ENCODE results near the gene AARSD1.
"Not testable (repeated sequence)": the region's sequence is repeated elsewhere in the genome, so short reads cannot be mapped to it uniquely, and the experiment has no call there.

AARSD1 gene

GRCh38 chr17:42920106-42920900 is 44.0 kb downstream of the AARSD1 start:
- DNase-seq (ENCODE audit: low spot score): no peak

DNA sequence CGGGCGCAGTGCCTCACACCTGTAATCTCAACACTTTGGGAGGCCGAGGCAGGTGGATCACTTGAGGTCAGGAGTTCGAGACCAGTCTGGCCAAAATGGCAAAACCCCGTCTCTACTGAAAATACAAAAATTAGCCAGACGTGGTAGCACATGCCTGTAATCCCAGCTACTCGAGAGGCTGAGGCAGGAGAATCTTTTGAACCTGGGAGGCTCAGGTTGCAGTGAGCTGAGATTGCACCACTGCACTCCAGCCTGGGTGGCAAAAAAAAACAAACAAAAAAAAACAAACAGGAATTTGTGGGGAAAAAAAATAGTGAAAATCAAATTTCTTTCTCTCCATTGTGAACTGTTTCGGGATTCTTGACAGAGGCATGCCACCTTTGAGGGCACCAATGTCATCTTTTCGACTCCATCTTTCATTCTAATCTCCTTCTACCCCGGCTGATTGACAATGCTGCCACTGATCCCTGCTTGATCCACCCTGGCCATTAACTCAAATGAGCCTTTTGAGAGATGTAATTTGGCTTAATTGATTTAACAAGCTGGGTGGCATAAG is 44.7 kb downstream of the AARSD1 start:
- DNase-seq (ENCODE audit: low spot score): not testable (repeated sequence)

DNA sequence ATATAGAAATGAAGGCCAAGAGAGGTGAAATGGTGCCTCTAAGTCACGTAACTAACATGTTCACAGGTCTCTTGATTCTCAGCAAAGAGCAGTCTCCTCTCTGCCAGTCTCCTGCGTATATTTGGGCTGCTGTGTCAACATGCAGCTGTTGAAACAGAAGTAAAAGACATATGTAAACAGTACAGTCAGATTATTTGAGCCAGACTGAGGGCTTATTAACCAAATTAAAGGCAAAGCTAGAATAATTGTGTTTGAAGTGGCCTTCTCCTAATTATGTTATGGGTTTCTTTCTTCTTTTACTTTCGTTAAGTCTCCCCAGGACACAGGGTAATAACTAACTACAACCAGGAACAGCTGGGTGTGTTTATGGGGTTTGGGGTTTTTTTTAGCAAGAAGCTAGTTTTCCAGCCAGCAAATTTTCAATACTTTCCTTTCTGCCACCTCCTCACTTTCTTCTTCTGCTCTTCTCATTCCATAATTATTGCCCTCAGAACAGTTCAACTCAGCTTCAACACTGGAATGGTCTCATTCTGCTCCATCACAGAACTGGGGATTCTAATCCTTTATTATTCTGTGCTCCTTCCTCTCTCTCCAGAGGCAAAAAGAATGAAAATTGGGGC is 45.2 kb downstream of the AARSD1 start:
- peak; percentile 11 for DNase-seq (ENCODE audit: low spot score)

- no peak for DNase-seq (ENCODE audit: low spot score)
Observed at GRCh38 chr17:42917236-42917603, 47.0 kb downstream of the AARSD1 start.

GRCh38 chr17:42916388-42917235 is 47.6 kb downstream of the AARSD1 start:
- not testable (repeated sequence) for DNase-seq (ENCODE audit: low spot score)

GRCh38 chr17:42915288-42915687 is 49.0 kb downstream of the AARSD1 start:
- DNase-seq (ENCODE audit: low spot score): not testable (repeated sequence)

DNA sequence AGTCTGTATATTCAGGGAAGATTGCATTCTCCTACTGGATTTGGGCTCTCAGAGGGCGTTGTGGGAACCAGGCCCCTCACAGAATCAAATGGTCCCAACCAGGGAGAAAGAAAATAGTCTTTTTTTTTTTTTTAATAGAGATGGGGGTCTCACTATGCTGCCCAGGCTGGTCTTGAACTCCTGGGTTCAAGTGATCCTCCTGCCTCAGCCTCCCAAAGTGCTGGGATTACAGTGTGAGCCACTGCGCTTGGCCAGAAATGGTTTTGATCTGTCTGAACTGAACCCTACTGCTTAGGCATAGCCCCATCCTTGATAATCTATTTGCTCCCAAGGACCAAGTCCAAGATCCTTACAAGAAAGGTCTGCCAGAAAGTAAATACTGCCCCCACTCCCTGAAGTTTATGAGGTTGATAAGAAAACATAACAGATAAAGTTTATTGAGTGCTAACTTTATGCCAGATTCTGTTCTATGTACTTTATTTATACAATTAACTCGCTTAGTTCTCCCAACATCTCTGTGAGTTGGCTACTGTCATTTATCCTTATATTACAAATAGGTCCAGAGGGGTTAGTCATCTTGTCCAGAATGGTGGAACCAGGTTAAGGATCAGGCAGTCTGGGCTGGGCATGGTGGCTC is 50.2 kb downstream of the AARSD1 start:
- peak; percentile 1 for DNase-seq (ENCODE audit: low spot score)

- no peak for DNase-seq (ENCODE audit: low spot score)
Observed at GRCh38 chr17:42913522-42913921, 50.7 kb downstream of the AARSD1 start.

- DNase-seq (ENCODE audit: low spot score): no peak
Observed at GRCh38 chr17:42908872-42909700, 55.2 kb downstream of the AARSD1 start.

GRCh38 chr17:42906772-42907446 is 57.3 kb downstream of the AARSD1 start:
- DNase-seq (ENCODE audit: low spot score): no peak

- no peak for DNase-seq (ENCODE audit: low spot score)
Observed at GRCh38 chr17:42904110-42904469, 60.2 kb downstream of the AARSD1 start.

GRCh38 chr17:42901535-42902229 is 62.6 kb downstream of the AARSD1 start:
- DNase-seq (ENCODE audit: low spot score): no peak

Data from LoVo (cell line).